ENCODE results near the gene ADARB1. TPM values are rescaled to one million over a fixed set of nuclear protein-coding genes. Genes with fewer than 3 reads are reported as not detected.
A peak's percentile ranks its signal among the peaks of the same experiment; 100 is the strongest.

Gene ADARB1
- total and polyA plus RNA-seq, 9 of the 15 experiments (the other 6 are each of a cell fraction or from before 2014, with no cell fraction given) = 6.7 to 16.0 (median 8.3) TPM

GRCh38 chr21:45035477-45035848 is 38.9 kb upstream of the ADARB1 start (continued):
- no peak for TF ChIP-seq RERE (CRISPR knock-in tag; IDR thresholded peaks at IDR 0.05; ENCODE audit: borderline replicate concordance)

- Histone ChIP-seq H2AFZ (ENCODE audit: low read depth, low read length) (no peak overlapping the region), H3K27ac (ENCODE audit: extremely low read depth, low read depth, low read length) (no peak overlapping the region), H3K79me2 (ENCODE audit: control insufficient read depth, insufficient read depth, low read length) (no peaks in the 10 kb centered on the region), H3K9me3 (replicated peaks; ENCODE audit: control insufficient read depth, insufficient read depth, low read depth, low read length) (peaks cover 10% of the 10 kb centered on the region), H3K9ac (ENCODE audit: insufficient read depth in 1 of 2, low read depth in 2 of 2, low read length in 2 of 2) (no peak overlapping the region), H3K4me3 (no peak overlapping the region), H3K36me3 (ENCODE audit: control insufficient read depth, insufficient read depth, low read length) (no peaks in the 10 kb centered on the region), H3K9me1 (ENCODE audit: control insufficient read depth, insufficient read depth, low read length) (no peaks in the 10 kb centered on the region), H3K4me1 (replicated peaks in 1 of 2; ENCODE audit: control insufficient read depth in 2 of 2, insufficient read depth in 2 of 2, low read length in 2 of 2) (peaks cover 0 to 37% of the 10 kb centered on the region in 2 experiments; a peak in 1 of 5 replicates), H3K27me3 (ENCODE audit: control insufficient read depth in 2 of 2, insufficient read depth in 2 of 2, low read length in 2 of 2) (peaks cover 50 to 66% of the 10 kb centered on the region in 2 experiments), H3K4me2 (ENCODE audit: insufficient read depth, low read length) (no peak overlapping the region), H4K20me1 (replicated peaks; ENCODE audit: control insufficient read depth, insufficient read depth, low read length) (no peaks in the 10 kb centered on the region; the same call in 1 of the 2 replicates)
- CTCF ChIA-PET (ENCODE audit: low intra/inter-chr PET ratio) = no interaction called here
- intact Hi-C loops (cut with micrococcal nuclease) (no loop called here), in situ Hi-C loops (cut with MboI) (no loop called here)
- WGBS (ENCODE audit: insufficient coverage, low coverage, missing lambda C conversion rate) = 0% methylated on average over 1 of the region's 1 CpG
- no peak for FAIRE-seq
- BruUV-seq (replicated peaks) = no TSS peak
- POLR2A ChIA-PET = interaction anchor here (0.6 to 0.7 kb wide), 2 partner anchors 110 to 180 kb away, joined by 3 read pairs; no protein-coding TSS in a partner anchor
- DNase-seq (ENCODE audit: extremely low read depth in 1 of 4, low spot score in 3 of 4) = no peak
- ATAC-seq = no peak
- TF ChIP-seq GTF2F1 (IDR thresholded peaks at IDR 0.05; ENCODE audit: low read depth, low read length) = no peak
- TF ChIP-seq SRF (CRISPR knock-in tag; IDR thresholded peaks at IDR 0.05) = no peak
- no peak for TF ChIP-seq CC2D1A (IDR thresholded peaks at IDR 0.05)
- peak; percentile 7 for TF ChIP-seq MEIS2 (IDR thresholded peaks at IDR 0.05; ENCODE audit: partially characterized antibody)
- TF ChIP-seq ZNF232 (CRISPR knock-in tag; IDR thresholded peaks at IDR 0.05) = no peak
- TF ChIP-seq ZFP1 (CRISPR knock-in tag; IDR thresholded peaks at IDR 0.05) = peak; percentile 95
- peak; percentile 16 for TF ChIP-seq ZNF280A (IDR thresholded peaks at IDR 0.05; ENCODE audit: low read depth, partially characterized antibody)
- 0 out of 2 replicates have a peak, but pooled peaks have one; percentile 16 for TF ChIP-seq CBX5 (IDR thresholded peaks at IDR 0.05; ENCODE audit: borderline replicate concordance, low read depth)
- no peak for TF ChIP-seq SREBF2 (CRISPR knock-in tag; IDR thresholded peaks at IDR 0.05)
- peak in 1 of 2 experiments; percentile 77; a peak in 2 of 3 replicates for TF ChIP-seq CBX3 (IDR thresholded peaks at IDR 0.05; ENCODE audit: borderline replicate concordance in 1 of 2, low read length in 2 of 2)
These were observed 37.8 kb upstream of the ADARB1 start for GRCh38 chr21:45036630-45037029.

Measured in K562 (cell line).